OCI-LY7 (cell line): ENCODE results near the gene WDFY2.
A peak's percentile ranks its signal among the peaks of the same experiment; 100 is the strongest.

ENCODE experiments used
- CTCF ChIP-seq: fragments of 200-600 bp; sonication (generic); conservative IDR thresholded peaks from 2 replicates; pipeline ENCODE4 v1.5.1; 2014; ENCODE audit warnings: mild to moderate bottlenecking, antibody characterized with exemption, low read length, moderate library complexity, mixed read lengths
- EZH2phosphoT487 ChIP-seq: fragments of 200-600 bp; sonication (generic); IDR thresholded peaks from 2 replicates; pipeline ENCODE4 v1.6.1; 2018; ENCODE audit warnings: low read depth, borderline replicate concordance, mild to moderate bottlenecking, mixed run types, antibody characterized with exemption, low read length, moderate library complexity, mixed read lengths

GRCh38 chr13:51767100-51767499 is 182.8 kb downstream of the WDFY2 start:
- TF ChIP-seq CTCF (peak; percentile 41; the same call in 1 of the 2 replicates), EZH2phosphoT487 (no peak)
